ENCODE measurements around the gene NEDD1.
A peak's percentile ranks its signal among the peaks of the same experiment; 100 is the strongest.

Gene NEDD1

GRCh38 chr12:96981911-96982310 is 74.9 kb downstream of the NEDD1 start:
- Histone ChIP-seq H2BK5ac (ENCODE audit: low read depth, low read length, poor library complexity, severe bottlenecking) (no peak overlapping the region), H3K9ac (ENCODE audit: low read length) (peak overlapping the region; percentile 8), H3K36me3 (ENCODE audit: control insufficient read depth in 1 of 2, insufficient read depth in 2 of 2, low read depth in 1 of 2, low read length in 2 of 2) (no peaks in the 10 kb centered on the region), H3K9me3 (ENCODE audit: control insufficient read depth, low read length) (no peaks in the 10 kb centered on the region), H3K4ac (ENCODE audit: low read depth in 1 of 2, low read length in 2 of 2) (no peak overlapping the region), H3K79me1 (replicated peaks; ENCODE audit: low read length, poor library complexity, severe bottlenecking) (no peaks in the 10 kb centered on the region), H3K27ac (ENCODE audit: low read length, poor library complexity, severe bottlenecking) (no peak overlapping the region), H2BK15ac (ENCODE audit: low read depth, poor library complexity, severe bottlenecking) (no peak overlapping the region), H4K8ac (ENCODE audit: low read length) (no peak overlapping the region), H2AFZ (ENCODE audit: low read depth, low read length) (no peak overlapping the region), H3K27me3 (ENCODE audit: control insufficient read depth in 1 of 2, insufficient read depth in 1 of 2, low read length in 2 of 2) (peaks cover 14 to 24% of the 10 kb centered on the region in 2 experiments), H3K4me3 (ENCODE audit: insufficient read depth in 1 of 2, low read depth in 1 of 2, low read length in 2 of 2) (no peak overlapping the region), H3K4me2 (ENCODE audit: low read length, poor library complexity, severe bottlenecking) (no peak overlapping the region), H2BK120ac (ENCODE audit: low read depth, low read length) (no peak overlapping the region), H2BK12ac (ENCODE audit: low read length in 2 of 2) (no peak overlapping the region), H3K18ac (ENCODE audit: low read depth in 1 of 2, low read length in 2 of 2) (no peak overlapping the region), H3K23ac (ENCODE audit: low read length in 2 of 2) (no peak overlapping the region), H2AK5ac (ENCODE audit: low read length, severe bottlenecking) (no peak overlapping the region), H3K14ac (ENCODE audit: low read length in 2 of 2) (no peak overlapping the region), H3K4me1 (ENCODE audit: control insufficient read depth, insufficient read depth, low read depth, low read length) (peaks cover 8% of the 10 kb centered on the region), H4K91ac (ENCODE audit: low read length) (no peak overlapping the region)
- 81% methylated on average over 4 of the region's 4 CpGs for WGBS
- DNase-seq = no peak

- Histone ChIP-seq H4K91ac (ENCODE audit: low read length) (no peak overlapping the region), H3K36me3 (ENCODE audit: control insufficient read depth in 1 of 2, insufficient read depth in 2 of 2, low read depth in 1 of 2, low read length in 2 of 2) (no peaks in the 10 kb centered on the region), H2BK15ac (ENCODE audit: low read depth, poor library complexity, severe bottlenecking) (no peak overlapping the region), H3K9ac (ENCODE audit: low read length) (no peak overlapping the region), H3K4me1 (ENCODE audit: control insufficient read depth, insufficient read depth, low read depth, low read length) (peaks cover 8% of the 10 kb centered on the region), H2BK120ac (ENCODE audit: low read depth, low read length) (no peak overlapping the region), H3K27ac (ENCODE audit: low read length, poor library complexity, severe bottlenecking) (no peak overlapping the region), H3K4ac (ENCODE audit: low read depth in 1 of 2, low read length in 2 of 2) (no peak overlapping the region), H3K27me3 (ENCODE audit: control insufficient read depth in 1 of 2, insufficient read depth in 1 of 2, low read length in 2 of 2) (peaks cover 14 to 24% of the 10 kb centered on the region in 2 experiments), H2AFZ (ENCODE audit: low read depth, low read length) (no peak overlapping the region), H4K8ac (ENCODE audit: low read length) (no peak overlapping the region), H2BK5ac (ENCODE audit: low read depth, low read length, poor library complexity, severe bottlenecking) (no peak overlapping the region), H3K18ac (ENCODE audit: low read depth in 1 of 2, low read length in 2 of 2) (no peak overlapping the region), H2BK12ac (ENCODE audit: low read length in 2 of 2) (no peak overlapping the region), H3K4me3 (ENCODE audit: insufficient read depth in 1 of 2, low read depth in 1 of 2, low read length in 2 of 2) (no peak overlapping the region), H3K23ac (ENCODE audit: low read length in 2 of 2) (no peak overlapping the region), H3K4me2 (ENCODE audit: low read length, poor library complexity, severe bottlenecking) (no peak overlapping the region), H3K79me1 (replicated peaks; ENCODE audit: low read length, poor library complexity, severe bottlenecking) (no peaks in the 10 kb centered on the region), H2AK5ac (ENCODE audit: low read length, severe bottlenecking) (no peak overlapping the region), H3K9me3 (ENCODE audit: control insufficient read depth, low read length) (no peaks in the 10 kb centered on the region), H3K14ac (ENCODE audit: low read length in 2 of 2) (no peak overlapping the region)
- DNase-seq = no peak
- WGBS = 78% methylated on average over 4 of the region's 4 CpGs
Observed at GRCh38 chr12:96982671-96983070, 75.6 kb downstream of the NEDD1 start.

- Histone ChIP-seq H4K91ac (ENCODE audit: low read length) (no peak overlapping the region), H3K18ac (ENCODE audit: low read depth in 1 of 2, low read length in 2 of 2) (no peak overlapping the region), H3K4me1 (ENCODE audit: control insufficient read depth, insufficient read depth, low read depth, low read length) (peaks cover 8% of the 10 kb centered on the region), H3K79me1 (replicated peaks; ENCODE audit: low read length, poor library complexity, severe bottlenecking) (no peaks in the 10 kb centered on the region), H3K27me3 (ENCODE audit: control insufficient read depth in 1 of 2, insufficient read depth in 1 of 2, low read length in 2 of 2) (peaks cover 26 to 44% of the 10 kb centered on the region in 2 experiments), H3K4me3 (ENCODE audit: insufficient read depth in 1 of 2, low read depth in 1 of 2, low read length in 2 of 2) (peak overlapping the region; percentile 42 to 79), H3K9ac (ENCODE audit: low read length) (peak overlapping the region; percentile 83), H2BK120ac (ENCODE audit: low read depth, low read length) (no peak overlapping the region), H2BK12ac (ENCODE audit: low read length in 2 of 2) (no peak overlapping the region), H2BK15ac (ENCODE audit: low read depth, poor library complexity, severe bottlenecking) (no peak overlapping the region), H3K23ac (ENCODE audit: low read length in 2 of 2) (no peak overlapping the region), H3K14ac (ENCODE audit: low read length in 2 of 2) (no peak overlapping the region), H4K8ac (ENCODE audit: low read length) (no peak overlapping the region), H3K4me2 (ENCODE audit: low read length, poor library complexity, severe bottlenecking) (peak overlapping the region; percentile 89), H3K27ac (ENCODE audit: low read length, poor library complexity, severe bottlenecking) (no peak overlapping the region), H2AFZ (ENCODE audit: low read depth, low read length) (peak overlapping the region; percentile 64), H2AK5ac (ENCODE audit: low read length, severe bottlenecking) (no peak overlapping the region), H2BK5ac (ENCODE audit: low read depth, low read length, poor library complexity, severe bottlenecking) (no peak overlapping the region), H3K36me3 (ENCODE audit: control insufficient read depth in 1 of 2, insufficient read depth in 2 of 2, low read depth in 1 of 2, low read length in 2 of 2) (no peaks in the 10 kb centered on the region), H3K9me3 (ENCODE audit: control insufficient read depth, low read length) (no peaks in the 10 kb centered on the region), H3K4ac (ENCODE audit: low read depth in 1 of 2, low read length in 2 of 2) (no peak overlapping the region)
- DNase-seq = no peak
- 5% methylated on average over 56 of the region's 56 CpGs for WGBS
Observed at GRCh38 chr12:96985515-96986362, 78.7 kb downstream of the NEDD1 start.

GRCh38 chr12:96986883-96987523 is 79.9 kb downstream of the NEDD1 start:
- no peak overlapping the region for H4K91ac ChIP-seq (ENCODE audit: low read length)
- WGBS = 13% methylated on average over 1 of the region's 2 CpGs
- H3K4me2 ChIP-seq (ENCODE audit: low read length, poor library complexity, severe bottlenecking) = no peak overlapping the region
- no peak overlapping the region for H4K8ac ChIP-seq (ENCODE audit: low read length)
- no peak overlapping the region for H2AFZ ChIP-seq (ENCODE audit: low read depth, low read length)
- no peak overlapping the region for H3K9ac ChIP-seq (ENCODE audit: low read length)
- no peaks in the 10 kb centered on the region for H3K36me3 ChIP-seq (ENCODE audit: control insufficient read depth in 1 of 2, insufficient read depth in 2 of 2, low read depth in 1 of 2, low read length in 2 of 2)
- H2BK12ac ChIP-seq (ENCODE audit: low read length in 2 of 2) = no peak overlapping the region
- no peak overlapping the region for H2AK5ac ChIP-seq (ENCODE audit: low read length, severe bottlenecking)
- H3K18ac ChIP-seq (ENCODE audit: low read depth in 1 of 2, low read length in 2 of 2) = no peak overlapping the region
- H3K23ac ChIP-seq (ENCODE audit: low read length in 2 of 2) = no peak overlapping the region
- DNase-seq = peak; percentile 36
- no peak overlapping the region for H3K27ac ChIP-seq (ENCODE audit: low read length, poor library complexity, severe bottlenecking)
- H2BK15ac ChIP-seq (ENCODE audit: low read depth, poor library complexity, severe bottlenecking) = no peak overlapping the region
- no peak overlapping the region for H2BK120ac ChIP-seq (ENCODE audit: low read depth, low read length)
- peaks cover 29 to 47% of the 10 kb centered on the region in 2 experiments for H3K27me3 ChIP-seq (ENCODE audit: control insufficient read depth in 1 of 2, insufficient read depth in 1 of 2, low read length in 2 of 2)
- peaks cover 8% of the 10 kb centered on the region for H3K4me1 ChIP-seq (ENCODE audit: control insufficient read depth, insufficient read depth, low read depth, low read length)
- H3K9me3 ChIP-seq (ENCODE audit: control insufficient read depth, low read length) = no peaks in the 10 kb centered on the region
- no peak overlapping the region for H3K14ac ChIP-seq (ENCODE audit: low read length in 2 of 2)
- H3K4me3 ChIP-seq (ENCODE audit: insufficient read depth in 1 of 2, low read depth in 1 of 2, low read length in 2 of 2) = no peak overlapping the region
- no peak overlapping the region for H3K4ac ChIP-seq (ENCODE audit: low read depth in 1 of 2, low read length in 2 of 2)
- H3K79me1 ChIP-seq (replicated peaks; ENCODE audit: low read length, poor library complexity, severe bottlenecking) = no peaks in the 10 kb centered on the region
- no peak overlapping the region for H2BK5ac ChIP-seq (ENCODE audit: low read depth, low read length, poor library complexity, severe bottlenecking)
